DND-41 (cell line): ENCODE data around the gene HID1.

ENCODE experiments used
- ATAC-seq: fragments of 200-7000 bp; cut with Tn5 transposase; 3 replicates; pipeline ENCODE4 v1.9.1; 2021; ENCODE audit warnings: low read depth; ENCODE audit not compliant: insufficient read depth
- DNase-seq: peaks from one replicate; pipeline ENCODE4 v3.0.0-alpha.2; 2020
- H2AFZ ChIP-seq: 2 replicates; pipeline ENCODE4 v1.6.0; 2012; ENCODE audit warnings: low read depth, low read length
- H3K27ac ChIP-seq: 2 replicates; pipeline ENCODE4 v1.5.1; 2012; ENCODE audit warnings: low read length, inconsistent platforms
- H3K27me3 ChIP-seq: fragments of 200-600 bp; sonication (generic); 2 replicates; pipeline ENCODE4 v1.6.0; 2012; ENCODE audit warnings: low read length, mild to moderate bottlenecking, inconsistent platforms; ENCODE audit not compliant: insufficient read depth, poor library complexity
- H3K36me3 ChIP-seq: 2 replicates; pipeline ENCODE4 v1.5.1; 2012; ENCODE audit warnings: low read length, inconsistent platforms; ENCODE audit not compliant: insufficient read depth
- H3K4me1 ChIP-seq: 2 replicates; pipeline ENCODE4 v1.5.1; 2012; ENCODE audit warnings: mild to moderate bottlenecking, low read length; ENCODE audit not compliant: insufficient read depth
- H3K4me2 ChIP-seq: 2 replicates; pipeline ENCODE4 v1.6.0; 2012; ENCODE audit warnings: mild to moderate bottlenecking, moderate library complexity, low read length, inconsistent platforms; ENCODE audit not compliant: insufficient read depth
- H3K4me3 ChIP-seq, 2 experiments: fragments of 200-600 bp in 1 of 2; shearing (Covaris generic) in 1 of 2; 2 replicates each; pipeline ENCODE4 v1.5.1; 2012 to 2016; ENCODE audit warnings: inconsistent platforms in 2 of 2, low read length in 2 of 2, mild to moderate bottlenecking in 2 of 2, low read depth in 1 of 2, moderate library complexity in 1 of 2
- H3K79me2 ChIP-seq: 2 replicates; pipeline ENCODE4 v1.6.0; 2012; ENCODE audit warnings: low read length, inconsistent platforms; ENCODE audit not compliant: insufficient read depth
- H3K9ac ChIP-seq: 2 replicates; pipeline ENCODE4 v1.6.0; 2012; ENCODE audit warnings: low read depth, mild to moderate bottlenecking, inconsistent platforms, low read length, moderate library complexity
- H3K9me3 ChIP-seq: 2 replicates; pipeline ENCODE4 v1.5.1; 2012; ENCODE audit warnings: low read length, moderate library complexity, mild to moderate bottlenecking, inconsistent platforms; ENCODE audit not compliant: insufficient read depth, severe bottlenecking
- H4K20me1 ChIP-seq: 2 replicates; pipeline ENCODE4 v1.6.0; 2012; ENCODE audit warnings: low read length; ENCODE audit not compliant: insufficient read depth
- EZH2 ChIP-seq: IDR thresholded peaks from 3 replicates; pipeline ENCODE4 v1.6.1; 2012; ENCODE audit warnings: borderline replicate concordance, low read depth, mild to moderate bottlenecking, moderate library complexity, low read length, inconsistent platforms; ENCODE audit not compliant: severe bottlenecking
- TF ChIP-seq, protein P1 (sequence below): IDR thresholded peaks from 2 replicates; pipeline ENCODE4 v1.5.1; 2012; ENCODE audit warnings: borderline replicate concordance, low read length, moderate library complexity, mild to moderate bottlenecking; ENCODE audit not compliant: poor library complexity, severe bottlenecking; ENCODE audit errors: extremely low read depth

HID1 gene

DNA sequence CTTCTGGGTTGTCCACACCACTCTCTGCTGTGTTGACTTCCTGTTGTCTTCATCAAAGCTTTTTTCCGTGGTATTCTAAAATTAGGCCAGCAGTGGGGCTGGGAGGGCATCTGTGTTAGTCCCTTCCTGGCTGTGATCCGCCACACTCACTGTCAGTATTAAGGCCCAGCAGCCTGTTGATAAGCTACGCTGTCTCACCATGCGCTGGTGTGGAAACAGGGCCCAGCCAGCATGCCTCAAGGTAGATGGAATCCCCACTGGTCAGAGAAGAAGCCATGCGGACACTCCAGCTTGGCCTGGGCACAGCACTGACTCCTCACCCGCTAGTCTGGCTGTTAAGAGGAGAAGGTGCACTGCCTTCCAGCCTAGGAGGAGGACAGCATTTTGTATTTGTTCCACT is 26.2 kb upstream of the HID1 start:
- H3K9ac ChIP-seq, result no peak overlapping the region
- no peaks in the 10 kb centered on the region for H3K4me1 ChIP-seq
- no peak overlapping the region for H3K4me2 ChIP-seq
- no peak overlapping the region for H3K27ac ChIP-seq
- H3K4me3 ChIP-seq, result no peak overlapping the region
- no peaks in the 10 kb centered on the region for H4K20me1 ChIP-seq
- no peak for ATAC-seq
- no peaks in the 10 kb centered on the region for H3K27me3 ChIP-seq
- no peaks in the 10 kb centered on the region for H3K79me2 ChIP-seq
- DNase-seq, result no peak
- no peak overlapping the region for H2AFZ ChIP-seq
- no peaks in the 10 kb centered on the region for H3K36me3 ChIP-seq
- H3K9me3 ChIP-seq, result no peaks in the 10 kb centered on the region
- TF ChIP-seq, protein P1, sequence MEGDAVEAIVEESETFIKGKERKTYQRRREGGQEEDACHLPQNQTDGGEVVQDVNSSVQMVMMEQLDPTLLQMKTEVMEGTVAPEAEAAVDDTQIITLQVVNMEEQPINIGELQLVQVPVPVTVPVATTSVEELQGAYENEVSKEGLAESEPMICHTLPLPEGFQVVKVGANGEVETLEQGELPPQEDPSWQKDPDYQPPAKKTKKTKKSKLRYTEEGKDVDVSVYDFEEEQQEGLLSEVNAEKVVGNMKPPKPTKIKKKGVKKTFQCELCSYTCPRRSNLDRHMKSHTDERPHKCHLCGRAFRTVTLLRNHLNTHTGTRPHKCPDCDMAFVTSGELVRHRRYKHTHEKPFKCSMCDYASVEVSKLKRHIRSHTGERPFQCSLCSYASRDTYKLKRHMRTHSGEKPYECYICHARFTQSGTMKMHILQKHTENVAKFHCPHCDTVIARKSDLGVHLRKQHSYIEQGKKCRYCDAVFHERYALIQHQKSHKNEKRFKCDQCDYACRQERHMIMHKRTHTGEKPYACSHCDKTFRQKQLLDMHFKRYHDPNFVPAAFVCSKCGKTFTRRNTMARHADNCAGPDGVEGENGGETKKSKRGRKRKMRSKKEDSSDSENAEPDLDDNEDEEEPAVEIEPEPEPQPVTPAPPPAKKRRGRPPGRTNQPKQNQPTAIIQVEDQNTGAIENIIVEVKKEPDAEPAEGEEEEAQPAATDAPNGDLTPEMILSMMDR, result no peak

DNA sequence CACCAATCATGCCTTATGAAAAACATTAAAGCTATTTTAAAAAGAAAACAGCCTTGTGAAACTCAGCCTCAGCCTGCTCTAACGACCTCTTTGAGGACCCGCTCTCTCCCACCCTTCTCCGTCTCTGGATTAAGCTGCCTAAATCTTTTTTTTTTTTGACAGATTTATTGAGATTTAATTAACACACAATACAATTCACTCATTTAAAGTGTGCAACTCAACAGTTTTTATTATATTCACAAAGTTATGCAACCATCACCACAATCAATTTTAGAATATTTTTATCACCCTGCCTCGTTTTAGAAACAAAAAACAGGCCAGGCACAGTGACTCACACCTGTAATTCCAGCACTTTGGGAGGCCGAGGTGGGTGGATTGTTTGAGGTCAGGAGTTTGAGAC is 23.3 kb upstream of the HID1 start:
- Histone ChIP-seq H3K9me3 (no peaks in the 10 kb centered on the region), H3K27ac (no peak overlapping the region), H3K4me2 (no peak overlapping the region), H3K79me2 (no peaks in the 10 kb centered on the region), H3K4me1 (no peaks in the 10 kb centered on the region), H3K36me3 (no peaks in the 10 kb centered on the region), H2AFZ (no peak overlapping the region), H3K9ac (no peak overlapping the region), H3K27me3 (no peaks in the 10 kb centered on the region), H3K4me3 (no peak overlapping the region), H4K20me1 (no peaks in the 10 kb centered on the region)
- DNase-seq, result no peak
- no peak for ATAC-seq
- TF ChIP-seq, protein P1, result no peak
- no peak for TF ChIP-seq EZH2

DNA sequence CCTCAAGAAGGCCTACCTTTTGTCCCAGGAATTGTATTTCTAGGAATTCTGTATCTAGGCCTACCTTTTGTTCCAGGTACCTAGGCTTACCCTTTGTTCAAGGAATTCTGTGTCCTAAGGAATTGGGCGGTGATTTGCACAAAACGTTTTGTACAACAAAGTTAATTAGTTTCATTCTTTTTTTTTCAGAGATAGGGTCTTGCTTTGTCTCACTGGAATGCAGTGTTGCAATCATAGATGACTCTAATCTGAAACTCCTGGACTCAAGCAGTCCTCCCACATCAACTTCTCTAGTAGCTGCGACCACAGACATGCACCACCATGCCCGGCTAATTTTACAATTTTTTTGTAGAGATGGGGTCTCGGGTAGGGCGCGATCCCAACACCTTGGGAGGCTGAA is 21.9 kb upstream of the HID1 start:
- H3K4me2 ChIP-seq, result no peak overlapping the region

More for the DNA sequence above, 21.9 kb upstream of the HID1 start:
- no peaks in the 10 kb centered on the region for H3K36me3 ChIP-seq
- H4K20me1 ChIP-seq, result no peaks in the 10 kb centered on the region
- no peak overlapping the region for H3K27ac ChIP-seq
- ATAC-seq (no peak), DNase-seq (no peak)
- no peaks in the 10 kb centered on the region for H3K9me3 ChIP-seq
- no peaks in the 10 kb centered on the region for H3K79me2 ChIP-seq
- no peak overlapping the region for H3K9ac ChIP-seq
- no peaks in the 10 kb centered on the region for H3K4me1 ChIP-seq
- TF ChIP-seq, protein P1, result no peak
- TF ChIP-seq EZH2, result no peak
- no peak overlapping the region for H3K4me3 ChIP-seq
- no peaks in the 10 kb centered on the region for H3K27me3 ChIP-seq
- no peak overlapping the region for H2AFZ ChIP-seq
